ENCODE measurements around the gene SULT1E1. TPM values are rescaled to one million over a fixed set of nuclear protein-coding genes. Genes with fewer than 3 reads are reported as not detected.
A peak's percentile ranks its signal among the peaks of the same experiment; 100 is the strongest.

The SULT1E1 gene
- total and polyA plus RNA-seq, 3 donors from 2014 or later = not detected

- no peaks in the 10 kb centered on the region for H3K27me3 ChIP-seq
- no peak overlapping the region for H3K4me3 ChIP-seq
- DNase-seq = no peak
- TF ChIP-seq POLR2A (IDR thresholded peaks at IDR 0.05) (no peak), CTCF (IDR thresholded peaks at IDR 0.05) (no peak)
- 88 to 91% methylated on average over 3 of the region's 3 CpGs for WGBS, 2 donors
- no peak overlapping the region for H3K27ac ChIP-seq
- no peaks in the 10 kb centered on the region for H3K36me3 ChIP-seq (ENCODE audit: low read depth, missing control alignments)
- no peaks in the 10 kb centered on the region for H3K4me1 ChIP-seq
- H3K9me3 ChIP-seq = no peaks in the 10 kb centered on the region
- intact Hi-C loops (cut with DNase I; ENCODE audit: low total_unique reads) = no loop called here
Measured at GRCh38 chr4:69894721-69895120, 34.8 kb upstream of the SULT1E1 start.

GRCh38 chr4:69894186-69894585, 34.2 kb upstream of the SULT1E1 start:
- H3K9me3 ChIP-seq = no peaks in the 10 kb centered on the region
- intact Hi-C loops (cut with DNase I; ENCODE audit: low total_unique reads) = no loop called here
- H3K27me3 ChIP-seq = no peaks in the 10 kb centered on the region
- 59 to 81% methylated on average over 5 of the region's 5 CpGs for WGBS, 2 donors
- no peaks in the 10 kb centered on the region for H3K4me1 ChIP-seq
- H3K36me3 ChIP-seq (ENCODE audit: low read depth, missing control alignments) = no peaks in the 10 kb centered on the region
- DNase-seq = no peak
- no peak overlapping the region for H3K4me3 ChIP-seq
- TF ChIP-seq POLR2A (IDR thresholded peaks at IDR 0.05) (no peak), CTCF (IDR thresholded peaks at IDR 0.05) (no peak)
- no peak overlapping the region for H3K27ac ChIP-seq

GRCh38 chr4:69888336-69888735, 28.4 kb upstream of the SULT1E1 start:
- no peak for TF ChIP-seq POLR2A (IDR thresholded peaks at IDR 0.05)
- no peak for TF ChIP-seq CTCF (IDR thresholded peaks at IDR 0.05)
- no peak for DNase-seq
- intact Hi-C loops (cut with DNase I; ENCODE audit: low total_unique reads) = no loop called here
- Histone ChIP-seq H3K27ac (no peak overlapping the region), H3K4me3 (no peak overlapping the region), H3K36me3 (ENCODE audit: low read depth, missing control alignments) (no peaks in the 10 kb centered on the region), H3K4me1 (no peaks in the 10 kb centered on the region), H3K9me3 (no peaks in the 10 kb centered on the region), H3K27me3 (no peaks in the 10 kb centered on the region)

- no peaks in the 10 kb centered on the region for H3K27me3 ChIP-seq
- no peak overlapping the region for H3K27ac ChIP-seq
- H3K9me3 ChIP-seq = no peaks in the 10 kb centered on the region
- H3K4me3 ChIP-seq = no peak overlapping the region
- no peak for TF ChIP-seq CTCF (IDR thresholded peaks at IDR 0.05)
- no peak for TF ChIP-seq POLR2A (IDR thresholded peaks at IDR 0.05)
- no peaks in the 10 kb centered on the region for H3K36me3 ChIP-seq (ENCODE audit: low read depth, missing control alignments)
- H3K4me1 ChIP-seq = no peaks in the 10 kb centered on the region
- no peak for DNase-seq
- intact Hi-C loops (cut with DNase I; ENCODE audit: low total_unique reads) = no loop called here
Measured at GRCh38 chr4:69882150-69882549, 22.2 kb upstream of the SULT1E1 start.

- intact Hi-C loops (cut with DNase I; ENCODE audit: low total_unique reads) = no loop called here
- Histone ChIP-seq H3K36me3 (ENCODE audit: low read depth, missing control alignments) (no peaks in the 10 kb centered on the region), H3K27ac (no peak overlapping the region), H3K4me1 (no peaks in the 10 kb centered on the region), H3K4me3 (no peak overlapping the region), H3K9me3 (no peaks in the 10 kb centered on the region), H3K27me3 (no peaks in the 10 kb centered on the region)
- peak; percentile 65 to 71 (median 69) for TF ChIP-seq CTCF (IDR thresholded peaks at IDR 0.05)
- TF ChIP-seq POLR2A (IDR thresholded peaks at IDR 0.05) = no peak
- peak; percentile 55 for DNase-seq
Measured at GRCh38 chr4:69881173-69881773, 21.3 kb upstream of the SULT1E1 start.

Measured in testis (tissue), 3 donors.